ENCODE results near the gene CEP112.
"Not testable (repeated sequence)": the region's sequence is repeated elsewhere in the genome, so short reads cannot be mapped to it uniquely, and the experiment has no call there.

CEP112 gene

GRCh38 chr17:66150708-66151107, 41.2 kb downstream of the CEP112 start:
- DNase-seq: no peak

DNA sequence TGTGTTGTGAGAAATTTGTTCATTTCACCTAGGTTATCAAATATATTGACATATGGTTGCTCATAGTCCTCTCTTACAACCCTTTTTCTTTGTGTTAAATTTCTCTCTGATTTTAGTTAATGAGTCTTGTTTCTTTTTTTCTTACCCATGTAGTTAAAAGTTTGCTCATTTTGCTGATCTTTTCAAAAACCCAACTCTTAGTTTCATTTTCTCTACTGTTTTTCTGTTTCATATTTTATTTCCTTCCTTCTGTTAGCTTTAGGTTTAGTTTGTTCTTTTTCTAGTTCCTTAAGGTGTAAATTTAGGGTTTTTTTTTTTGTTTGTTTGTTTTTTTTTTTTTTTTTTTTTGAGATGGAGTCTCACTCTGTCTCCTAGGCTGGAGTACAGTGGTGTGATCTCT, 42.4 kb downstream of the CEP112 start:
- DNase-seq: no peak

GRCh38 chr17:66146394-66146793, 45.5 kb downstream of the CEP112 start:
- DNase-seq: no peak

DNA sequence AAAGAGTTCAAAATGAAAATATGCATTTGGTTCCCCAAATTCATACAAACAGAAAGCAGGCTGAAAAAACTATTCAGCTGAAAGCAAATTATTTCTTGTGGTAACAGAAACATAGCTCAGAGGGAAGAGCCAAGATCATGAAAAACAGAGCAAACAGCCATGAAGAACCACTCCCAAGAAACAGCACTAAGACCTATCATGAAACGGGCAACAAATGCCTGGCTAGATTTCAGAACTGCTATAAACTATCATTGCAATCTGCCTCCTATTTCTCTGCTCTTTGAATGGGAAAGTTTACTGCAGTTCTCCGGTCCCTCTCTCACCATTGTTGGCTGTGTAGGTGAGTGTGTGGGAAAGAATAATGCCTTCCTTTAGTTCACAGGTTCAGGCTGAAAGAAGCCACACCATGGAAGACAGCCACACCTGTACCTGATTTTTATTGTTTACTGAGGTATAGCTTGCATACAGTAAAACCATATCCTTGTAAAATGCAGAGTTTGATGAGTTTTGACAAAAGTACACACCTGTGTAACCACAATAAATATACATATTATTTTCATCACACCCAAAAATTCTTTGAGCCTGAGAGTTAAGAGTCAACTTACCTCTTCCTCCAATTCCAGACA, 48.2 kb downstream of the CEP112 start:
- DNase-seq: no peak

GRCh38 chr17:66142428-66142827, 49.5 kb downstream of the CEP112 start:
- no peak for DNase-seq

- no peak for DNase-seq
These were observed 53.8 kb downstream of the CEP112 start for GRCh38 chr17:66138120-66138519.

DNA sequence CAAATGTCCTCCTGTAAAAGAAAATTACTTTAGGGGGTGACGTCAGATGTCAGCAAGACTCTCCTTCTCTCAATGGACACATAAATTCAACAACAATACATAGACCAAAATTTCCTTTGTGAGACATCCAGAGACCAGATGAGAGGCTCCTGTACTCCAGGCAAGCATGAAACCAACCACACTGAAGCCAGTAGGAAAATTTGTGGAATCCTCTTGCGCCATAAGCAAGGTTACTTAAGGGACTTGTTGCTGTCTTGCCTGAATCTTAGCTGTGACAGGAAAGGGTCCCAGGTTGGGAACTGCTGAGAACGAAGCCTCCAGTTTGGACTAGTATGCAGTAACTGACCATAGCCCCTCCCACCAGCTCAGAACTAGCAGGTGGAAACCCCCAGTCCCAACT, 56.0 kb downstream of the CEP112 start:
- no peak for DNase-seq

DNA sequence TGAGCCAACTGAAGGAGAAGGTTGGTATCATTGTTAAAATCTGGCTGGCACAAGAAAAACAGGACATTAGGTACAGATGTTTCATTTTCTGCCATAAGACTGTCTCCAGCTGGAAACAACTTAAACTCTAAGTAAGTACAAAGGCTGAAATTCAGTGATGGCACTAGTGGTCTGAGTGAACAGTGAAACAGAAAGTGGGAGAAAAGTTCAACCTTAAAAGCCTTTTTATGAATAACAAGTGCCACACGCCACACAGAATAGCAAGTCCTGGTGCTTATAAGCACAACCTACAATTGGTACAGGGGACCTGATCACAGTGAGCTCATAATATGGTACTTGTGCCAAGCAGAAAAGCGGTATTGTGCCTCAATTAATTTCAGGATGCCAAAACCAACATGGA, 56.7 kb downstream of the CEP112 start:
- no peak for DNase-seq

DNA sequence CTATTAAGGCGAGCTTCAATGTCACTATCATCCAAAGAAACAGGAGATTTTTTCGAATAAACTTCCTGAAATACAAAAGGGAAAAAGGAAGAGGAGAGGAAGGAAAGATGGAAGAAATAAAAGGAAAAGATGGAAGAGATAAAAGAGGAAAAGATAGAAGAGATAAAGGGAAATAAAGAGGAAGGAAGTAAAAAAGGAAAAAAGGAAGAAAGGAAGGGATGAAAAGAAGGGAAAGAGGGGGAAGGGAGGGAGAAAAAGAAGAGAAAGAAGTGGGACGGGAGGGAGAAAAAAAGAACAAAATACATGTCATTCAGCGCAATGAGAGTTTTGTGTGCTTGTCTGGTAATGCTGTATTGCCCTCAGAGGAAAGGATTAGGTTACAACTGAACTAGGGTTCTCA, 62.2 kb downstream of the CEP112 start:
- no peak for DNase-seq

DNA sequence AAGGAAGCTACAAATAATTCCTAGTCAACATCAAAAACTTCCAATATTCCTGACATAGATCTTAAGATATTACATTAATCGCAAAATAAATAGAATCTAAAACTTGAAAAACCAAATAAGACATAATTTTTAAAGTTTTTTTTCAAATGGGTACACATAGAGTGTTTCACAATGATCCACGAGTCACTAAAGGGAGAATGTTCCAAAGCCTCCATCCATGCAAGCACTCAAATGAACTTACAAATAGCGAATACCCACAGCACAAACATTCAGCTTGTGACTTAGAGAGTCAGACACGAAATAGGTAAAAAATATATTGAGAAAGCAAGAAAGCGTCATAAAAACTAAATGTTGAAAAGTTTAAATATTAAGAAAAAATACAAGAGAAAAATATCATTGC, 65.7 kb downstream of the CEP112 start:
- no peak for DNase-seq

- DNase-seq: no peak
These were observed 68.8 kb downstream of the CEP112 start for GRCh38 chr17:66123163-66123562.

- DNase-seq: no peak
These were observed 76.7 kb downstream of the CEP112 start for GRCh38 chr17:66115246-66115645.

GRCh38 chr17:66114609-66115008, 77.3 kb downstream of the CEP112 start:
- no peak for DNase-seq

DNA sequence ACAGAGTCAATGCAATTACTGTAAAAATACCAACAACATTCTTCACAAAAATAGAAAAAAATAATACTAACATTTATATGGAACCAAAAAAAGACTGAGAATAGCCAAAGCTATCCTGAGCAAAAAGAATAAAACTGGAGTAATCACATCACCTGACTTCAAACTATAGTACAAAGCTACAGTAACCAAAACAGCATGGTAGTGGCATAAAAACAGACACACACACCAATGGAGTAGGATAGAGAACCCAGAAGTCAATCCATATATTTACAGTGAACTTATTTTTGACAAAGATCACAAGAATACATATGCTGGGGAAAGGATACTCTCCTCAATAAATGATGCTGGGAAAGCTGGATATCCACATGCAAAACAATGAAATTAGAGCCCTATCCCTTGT, 84.2 kb downstream of the CEP112 start:
- no peak for DNase-seq

- DNase-seq: no peak
These were observed 93.9 kb downstream of the CEP112 start for GRCh38 chr17:66098040-66098439.

- DNase-seq: no peak
These were observed 97.2 kb downstream of the CEP112 start for GRCh38 chr17:66094727-66095126.

- no peak for DNase-seq
These were observed 100.4 kb downstream of the CEP112 start for GRCh38 chr17:66091445-66092080.

DNA sequence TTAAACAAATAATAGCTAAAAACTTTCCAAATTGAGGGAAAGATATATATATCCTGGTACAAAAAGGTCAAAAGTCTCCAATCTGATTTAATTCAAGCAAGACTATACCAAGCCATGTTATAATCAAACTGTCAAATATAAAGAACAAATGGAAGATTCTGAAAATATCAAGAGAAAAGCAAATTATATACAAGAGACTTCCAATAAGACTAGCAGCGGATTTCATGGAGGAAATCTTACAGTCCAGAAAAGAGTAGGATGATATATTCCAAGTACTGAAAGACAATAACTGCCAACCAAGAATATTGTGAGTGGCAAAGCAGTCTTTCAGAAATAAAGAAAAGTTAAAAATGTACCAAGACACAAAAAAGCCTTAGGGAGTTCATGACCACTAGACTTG, 102.2 kb downstream of the CEP112 start:
- no peak for DNase-seq

- DNase-seq: no peak
These were observed 103.8 kb downstream of the CEP112 start for GRCh38 chr17:66088173-66088572.

DNA sequence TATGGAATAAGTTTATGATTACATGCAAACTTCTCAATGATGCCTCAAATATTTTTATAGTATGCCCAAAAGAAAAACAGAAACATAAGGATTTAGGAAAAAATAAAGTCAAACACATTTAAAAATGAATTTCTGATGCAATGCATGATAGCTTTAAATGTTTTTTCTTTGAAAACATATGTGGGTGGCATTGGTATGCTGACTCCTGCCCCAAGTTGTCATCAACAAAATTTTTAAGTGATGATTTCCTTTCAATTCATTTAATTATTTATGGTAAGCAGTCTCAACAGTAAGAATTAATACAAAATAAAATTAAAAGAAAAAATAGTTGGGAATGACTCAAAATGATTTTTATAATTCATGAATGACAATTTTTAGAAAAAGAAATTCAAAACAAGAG, 104.9 kb downstream of the CEP112 start:
- DNase-seq: no peak

DNA sequence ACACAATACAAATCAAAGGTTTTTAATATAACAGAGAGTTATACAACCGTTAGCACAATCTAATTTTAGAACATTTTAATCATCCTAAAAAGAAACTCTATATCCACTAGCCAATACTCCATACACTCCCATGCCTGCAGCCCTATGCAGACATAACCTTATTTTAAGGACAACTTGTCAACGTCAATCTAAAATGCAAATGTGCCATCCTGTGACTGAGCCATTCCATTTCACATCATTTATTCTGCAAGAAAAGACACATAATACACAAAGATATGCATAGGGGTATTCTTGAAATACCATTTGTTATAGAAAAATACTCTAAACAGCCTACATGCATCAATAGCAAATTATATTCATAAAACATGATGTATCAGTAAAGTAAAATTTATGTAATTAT, 106.7 kb downstream of the CEP112 start:
- DNase-seq: no peak

DNA sequence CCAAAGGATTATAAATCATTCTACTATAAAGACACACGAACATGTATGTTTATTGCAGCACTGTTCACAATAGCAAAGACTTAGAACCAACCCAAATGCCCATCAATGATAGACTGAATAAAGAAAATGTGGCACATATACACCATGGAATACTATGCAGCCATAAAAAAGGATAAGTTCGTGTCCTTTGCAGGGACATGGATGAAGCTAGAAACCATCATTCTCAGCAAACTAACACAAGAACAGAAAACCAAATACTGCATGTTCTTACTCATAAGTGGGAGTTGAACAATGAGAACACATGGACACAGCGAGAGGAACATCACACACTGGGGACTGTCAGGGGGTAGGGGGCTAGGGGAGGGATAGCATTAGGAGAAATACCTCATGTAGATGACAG, 111.3 kb downstream of the CEP112 start:
- DNase-seq: not testable (repeated sequence)

DNA sequence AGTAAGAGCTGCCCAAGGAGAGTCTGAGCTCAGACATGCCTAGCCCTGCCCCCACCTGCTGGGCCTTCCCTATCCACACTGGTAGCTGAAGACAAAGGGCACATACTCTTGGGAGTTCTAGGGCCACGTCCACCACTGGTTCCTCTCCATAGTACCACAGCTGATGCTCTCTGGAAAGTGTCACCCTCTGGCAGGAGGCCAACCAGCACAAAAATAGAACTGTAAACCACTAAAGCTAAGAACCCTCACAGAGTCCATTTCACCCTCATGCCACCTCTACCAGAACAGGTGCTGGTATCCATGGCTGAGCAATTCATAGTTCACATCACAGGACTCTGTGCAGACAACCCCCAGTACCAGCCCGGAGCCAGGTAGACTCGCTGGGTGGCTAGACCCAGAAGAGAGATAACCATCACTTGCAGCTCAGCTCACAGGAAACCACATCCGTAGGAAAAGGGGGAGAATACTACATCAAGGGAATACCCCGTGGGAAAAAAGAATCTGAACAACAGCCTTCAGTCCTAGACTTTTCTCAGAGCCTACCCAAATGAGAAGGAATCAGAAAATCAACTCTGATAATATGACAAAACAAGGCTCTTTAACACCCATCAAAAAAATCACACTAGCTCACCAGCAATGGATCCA, 115.3 kb downstream of the CEP112 start:
- peak; percentile 1 for DNase-seq

GRCh38 chr17:66073384-66073783, 118.5 kb downstream of the CEP112 start:
- no peak for DNase-seq

DNA sequence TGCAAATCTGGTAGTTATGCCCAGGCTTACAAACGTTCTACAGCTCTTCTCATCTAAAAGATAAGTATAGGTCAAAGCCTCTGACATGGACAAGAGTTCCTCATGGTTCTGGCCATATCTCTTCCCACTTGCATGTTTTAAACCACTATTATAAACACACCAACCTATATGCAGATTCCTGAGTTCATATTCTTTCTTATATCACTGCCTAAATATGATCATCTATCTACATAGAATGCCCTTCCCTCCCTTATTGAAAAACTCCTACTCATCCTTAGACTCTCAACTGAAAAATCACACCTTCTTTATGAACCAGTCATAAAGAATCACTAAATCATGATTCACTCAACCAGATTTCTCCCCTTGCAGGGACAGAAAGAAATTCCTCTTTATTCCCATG, 128.2 kb downstream of the CEP112 start:
- no peak for DNase-seq
